Measurements from ENCODE around the gene NDE1. TPM values are rescaled to one million over a fixed set of nuclear protein-coding genes. Genes with fewer than 3 reads are reported as not detected.
"Not testable (repeated sequence)": the region's sequence is repeated elsewhere in the genome, so short reads cannot be mapped to it uniquely, and the experiment has no call there.

NDE1 gene
- total RNA-seq, 1 experiment from 2014 or later = 162 TPM

- TF ChIP-seq CTCF (IDR thresholded peaks at IDR 0.05; ENCODE audit: unreplicated experiment) = no peak
- no peak for DNase-seq (ENCODE audit: unreplicated experiment)
- ChIA-PET CTCF (interaction anchor here (0.8 kb wide), 1 partner anchor 85 kb away, joined by 3 read pairs; no protein-coding TSS in a partner anchor), POLR2A (interaction anchor here (0.8 to 0.9 kb wide), 2 partner anchors 10 to 199 kb away, joined by 3 to 4 read pairs; no protein-coding TSS in a partner anchor)
- Mint-ChIP-seq H3K27ac (ENCODE audit: low read depth, unreplicated experiment) (no peak overlapping the region), H3K4me1 (ENCODE audit: insufficient read depth, unreplicated experiment) (no peaks in the 10 kb centered on the region), H3K27me3 (ENCODE audit: insufficient read depth, unreplicated experiment) (no peaks in the 10 kb centered on the region), H3K36me3 (ENCODE audit: insufficient read depth, unreplicated experiment) (peaks cover 4% of the 10 kb centered on the region), H3K4me3 (ENCODE audit: unreplicated experiment) (no peak overlapping the region), H3K9me3 (ENCODE audit: unreplicated experiment) (no peaks in the 10 kb centered on the region)
- intact Hi-C loops (cut with micrococcal nuclease) = no loop called here
- BruUV-seq (replicated peaks) = no TSS peak
Observed at GRCh38 chr16:15726715-15727114, 76.7 kb downstream of the NDE1 start.

- DNase-seq (ENCODE audit: unreplicated experiment); H3K27ac Mint-ChIP-seq (ENCODE audit: low read depth, unreplicated experiment); H3K9me3 Mint-ChIP-seq (ENCODE audit: unreplicated experiment); intact Hi-C loops (cut with micrococcal nuclease); H3K27me3 Mint-ChIP-seq (ENCODE audit: insufficient read depth, unreplicated experiment); H3K4me3 Mint-ChIP-seq (ENCODE audit: unreplicated experiment); BruUV-seq (replicated peaks); H3K4me1 Mint-ChIP-seq (ENCODE audit: insufficient read depth, unreplicated experiment); H3K36me3 Mint-ChIP-seq (ENCODE audit: insufficient read depth, unreplicated experiment): not testable (repeated sequence)
- ChIA-PET CTCF (interaction anchor here (0.8 kb wide), 1 partner anchor 86 kb away, joined by 3 read pairs; no protein-coding TSS in a partner anchor), POLR2A (interaction anchor here (0.8 kb wide), 1 partner anchor 8 kb away, joined by 3 read pairs; no protein-coding TSS in a partner anchor)
Observed at GRCh38 chr16:15727697-15728096, 77.7 kb downstream of the NDE1 start.

GRCh38 chr16:15729152-15729551, 79.1 kb downstream of the NDE1 start:
- ChIA-PET POLR2A (interaction anchor here (0.7 kb wide), 1 partner anchor 454 kb away, joined by 3 read pairs; no protein-coding TSS in a partner anchor), CTCF (interaction anchor here (0.6 to 0.7 kb wide), 2 partner anchors 179 to 456 kb away, joined by 3 to 4 read pairs; no protein-coding TSS in a partner anchor)
- TF ChIP-seq CTCF (IDR thresholded peaks at IDR 0.05; ENCODE audit: unreplicated experiment) = no peak
- no peaks in the 10 kb centered on the region for H3K4me1 Mint-ChIP-seq (ENCODE audit: insufficient read depth, unreplicated experiment)
- peaks cover 4% of the 10 kb centered on the region for H3K36me3 Mint-ChIP-seq (ENCODE audit: insufficient read depth, unreplicated experiment)
- intact Hi-C loops (cut with micrococcal nuclease) = no loop called here
- no peak overlapping the region for H3K27ac Mint-ChIP-seq (ENCODE audit: low read depth, unreplicated experiment)
- no peak for DNase-seq (ENCODE audit: unreplicated experiment)
- no peaks in the 10 kb centered on the region for H3K27me3 Mint-ChIP-seq (ENCODE audit: insufficient read depth, unreplicated experiment)
- H3K9me3 Mint-ChIP-seq (ENCODE audit: unreplicated experiment) = no peaks in the 10 kb centered on the region
- BruUV-seq (replicated peaks) = no TSS peak
- H3K4me3 Mint-ChIP-seq (ENCODE audit: unreplicated experiment) = no peak overlapping the region

- Mint-ChIP-seq H3K4me1 (ENCODE audit: insufficient read depth, unreplicated experiment) (no peaks in the 10 kb centered on the region), H3K4me3 (ENCODE audit: unreplicated experiment) (no peak overlapping the region), H3K36me3 (ENCODE audit: insufficient read depth, unreplicated experiment) (peaks cover 4% of the 10 kb centered on the region), H3K9me3 (ENCODE audit: unreplicated experiment) (no peaks in the 10 kb centered on the region), H3K27me3 (ENCODE audit: insufficient read depth, unreplicated experiment) (peaks cover 14% of the 10 kb centered on the region), H3K27ac (ENCODE audit: low read depth, unreplicated experiment) (no peak overlapping the region)
- no peak for TF ChIP-seq CTCF (IDR thresholded peaks at IDR 0.05; ENCODE audit: unreplicated experiment)
- no peak for DNase-seq (ENCODE audit: unreplicated experiment)
- CTCF ChIA-PET = interaction anchor here (0.6 to 1.2 kb wide), 2 partner anchors 13 to 34 kb away, joined by 3 to 4 read pairs; no protein-coding TSS in a partner anchor
- intact Hi-C loops (cut with micrococcal nuclease) = no loop called here
- no TSS peak for BruUV-seq (replicated peaks)
- POLR2A ChIA-PET = interaction anchor here (1.8 kb wide), 1 partner anchor 13 kb away, joined by 7 read pairs; no protein-coding TSS in a partner anchor
Observed at GRCh38 chr16:15732416-15732815, 82.4 kb downstream of the NDE1 start.

All from MCF 10A (cell line).